HepG2 (cell line): ENCODE measurements around the gene IMPDH1. TPM values are rescaled to one million over a fixed set of nuclear protein-coding genes. Genes with fewer than 3 reads are reported as not detected.

Experiments
- DR1 ChIP-seq: sonication (generic); formaldehyde crosslinking; IDR thresholded peaks from 2 replicates; pipeline ENCODE4 v1.8.0; 2021; ENCODE audit warnings: mild to moderate bottlenecking, missing genetic modification reagents, inconsistent platforms
- HNRNPL ChIP-seq: fragments of 200-400 bp; formaldehyde crosslinking; IDR thresholded peaks from 2 replicates; pipeline ENCODE4 v1.6.1; 2017; ENCODE audit warnings: mild to moderate bottlenecking, low read depth, low read length
- IKZF5 ChIP-seq: IDR thresholded peaks from 2 replicates; pipeline ENCODE4 v1.6.1; 2018; ENCODE audit warnings: missing genetic modification reagents, mild to moderate bottlenecking, missing compliant biosample characterization
- NFKBIZ ChIP-seq: IDR thresholded peaks from 2 replicates; pipeline ENCODE4 v1.6.1; 2018; ENCODE audit warnings: missing genetic modification reagents, missing compliant biosample characterization
- POLR2AphosphoS5 ChIP-seq: IDR thresholded peaks from 2 replicates; pipeline ENCODE4 v1.6.1; 2012; ENCODE audit warnings: low read depth, low read length
- POLR2G ChIP-seq: fragments of 200-400 bp; formaldehyde crosslinking; IDR thresholded peaks from 2 replicates; pipeline ENCODE4 v1.6.1; 2018; ENCODE audit warnings: mild to moderate bottlenecking, low read depth, low read length, moderate library complexity
- RELA ChIP-seq: sonication (generic); formaldehyde crosslinking; IDR thresholded peaks from 2 replicates; pipeline ENCODE4 v1.4.0; 2020; ENCODE audit warnings: missing genetic modification reagents
- SSRP1 ChIP-seq: IDR thresholded peaks from 2 replicates; pipeline ENCODE4 v1.6.1; 2016; ENCODE audit warnings: control low read depth
- XBP1 ChIP-seq: sonication (generic); formaldehyde crosslinking; IDR thresholded peaks from 2 replicates; pipeline ENCODE4 v1.5.0; 2020; ENCODE audit warnings: missing genetic modification reagents
- ZBTB43 ChIP-seq: sonication (generic); formaldehyde crosslinking; conservative IDR thresholded peaks from 2 replicates; pipeline ENCODE4 v1.4.0; 2020; ENCODE audit warnings: missing genetic modification reagents
- ZFP82 ChIP-seq: sonication (generic); formaldehyde crosslinking; IDR thresholded peaks from 2 replicates; pipeline ENCODE4 v1.5.1; 2020; ENCODE audit warnings: mild to moderate bottlenecking, missing genetic modification reagents, borderline replicate concordance
- ZNF224 ChIP-seq: sonication (generic); formaldehyde crosslinking; IDR thresholded peaks from 2 replicates; pipeline ENCODE4 v1.5.0; 2020; ENCODE audit warnings: mild to moderate bottlenecking, missing genetic modification reagents
- ZNF33B ChIP-seq: sonication (generic); formaldehyde crosslinking; IDR thresholded peaks from 2 replicates; pipeline ENCODE4 v1.5.1; 2020; ENCODE audit warnings: mild to moderate bottlenecking, missing genetic modification reagents
- ZNF430 ChIP-seq: sonication (generic); formaldehyde crosslinking; IDR thresholded peaks from 2 replicates; pipeline ENCODE4 v1.9.0; 2021; ENCODE audit warnings: mild to moderate bottlenecking, missing genetic modification reagents
- ZNF44 ChIP-seq: sonication (generic); formaldehyde crosslinking; IDR thresholded peaks from 2 replicates; pipeline ENCODE4 v1.5.1; 2020; ENCODE audit warnings: mild to moderate bottlenecking, missing genetic modification reagents
- polyA plus RNA-seq, 8 experiments: library from polyadenylated mRNA; depleted of rRNA in 3 of 8; stranded (reverse) in 7 of 8; unstranded in 1 of 8; fragments of >200 nt; fragmentation: Illumina TruSeq in 4 of 8; extraction: Trizol in 4 of 8; gene quantifications; 2 replicates each; pipeline versions ENCODE4 v1.2.1 to v1.2.3, GENCODE V29; 2011 to 2016; ENCODE audit warnings: low read depth in 4 of 8, missing spikeins in 1 of 8, mixed read lengths in 1 of 8; ENCODE audit not compliant: insufficient read depth in 1 of 8
- total RNA-seq, 5 experiments: library from RNA; depleted of rRNA; stranded (reverse); fragments of >200 nt; fragmentation: Illumina TruSeq; extraction: Trizol; gene quantifications; 2 replicates each; pipeline ENCODE4 v1.2.3, GENCODE V29; 2016; ENCODE audit warnings: low read depth in 1 of 5
- TF ChIP-seq, protein P1 (sequence below): sonication (generic); formaldehyde crosslinking; IDR thresholded peaks from 2 replicates; pipeline ENCODE4 v1.4.0; 2020; ENCODE audit warnings: missing genetic modification reagents, mild to moderate bottlenecking, borderline replicate concordance
- TF ChIP-seq, protein P2 (sequence below): fragments of 450-650 bp; IDR thresholded peaks from 2 replicates; pipeline ENCODE4 v1.6.1; 2017
- TF ChIP-seq, protein P3 (sequence below): sonication (generic); formaldehyde crosslinking; IDR thresholded peaks from 2 replicates; pipeline ENCODE4 v1.4.0; 2020; ENCODE audit warnings: missing genetic modification reagents; ENCODE audit errors: not compliant biosample characterization
- TF ChIP-seq, protein P4 (sequence below): sonication (generic); formaldehyde crosslinking; conservative IDR thresholded peaks from 2 replicates; pipeline ENCODE4 v1.4.0; 2020; ENCODE audit warnings: missing genetic modification reagents

IMPDH1 gene
- total and polyA plus RNA-seq, 2 of the 13 experiments (the other 11 are each of a cell fraction or from before 2014, with no cell fraction given), result 22.8 to 34.0 TPM

DNA sequence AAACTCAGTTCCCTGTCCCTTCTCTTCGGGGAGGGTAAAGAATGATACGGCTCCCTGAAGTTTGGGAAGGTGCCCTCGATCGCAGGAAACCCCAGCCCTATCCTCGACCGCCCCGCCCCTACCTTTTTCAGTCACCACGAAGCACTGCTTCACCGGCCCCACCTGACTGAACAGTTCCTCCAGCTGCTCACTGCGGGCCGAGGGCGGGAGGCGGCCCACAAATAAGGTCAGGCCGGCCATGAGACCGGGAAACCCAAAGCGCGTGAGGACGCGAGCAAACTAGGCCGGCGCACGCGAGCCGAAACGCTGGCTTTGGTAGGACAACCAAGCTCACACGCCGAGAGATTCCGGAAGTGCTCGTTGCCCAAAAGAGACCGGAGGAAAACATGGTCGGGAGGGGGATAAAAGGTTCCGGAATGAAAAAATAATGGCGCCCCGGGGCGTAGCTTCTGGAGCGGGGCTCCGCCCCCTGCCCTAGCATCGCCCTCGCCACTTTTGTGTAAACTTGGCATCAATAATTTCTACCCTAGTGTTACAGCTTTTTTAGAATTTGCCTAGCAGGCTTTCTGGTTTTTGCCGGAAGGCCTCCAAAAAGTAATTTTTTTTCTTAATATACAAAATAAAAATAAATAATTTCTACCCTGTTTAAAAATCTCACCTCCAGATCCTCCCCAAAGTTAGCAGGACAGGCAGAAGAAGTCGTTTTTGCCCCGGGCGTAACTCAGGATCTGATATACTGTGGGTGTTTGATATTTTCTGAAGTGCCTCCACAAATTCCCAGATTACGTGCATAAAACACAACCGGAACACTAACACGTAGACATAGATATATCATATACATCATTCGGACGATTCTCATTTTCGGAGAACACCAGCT lies 66.0 kb downstream of the IMPDH1 start, which contains the start of gene RBM28 (continued):
- TF ChIP-seq, protein P1, sequence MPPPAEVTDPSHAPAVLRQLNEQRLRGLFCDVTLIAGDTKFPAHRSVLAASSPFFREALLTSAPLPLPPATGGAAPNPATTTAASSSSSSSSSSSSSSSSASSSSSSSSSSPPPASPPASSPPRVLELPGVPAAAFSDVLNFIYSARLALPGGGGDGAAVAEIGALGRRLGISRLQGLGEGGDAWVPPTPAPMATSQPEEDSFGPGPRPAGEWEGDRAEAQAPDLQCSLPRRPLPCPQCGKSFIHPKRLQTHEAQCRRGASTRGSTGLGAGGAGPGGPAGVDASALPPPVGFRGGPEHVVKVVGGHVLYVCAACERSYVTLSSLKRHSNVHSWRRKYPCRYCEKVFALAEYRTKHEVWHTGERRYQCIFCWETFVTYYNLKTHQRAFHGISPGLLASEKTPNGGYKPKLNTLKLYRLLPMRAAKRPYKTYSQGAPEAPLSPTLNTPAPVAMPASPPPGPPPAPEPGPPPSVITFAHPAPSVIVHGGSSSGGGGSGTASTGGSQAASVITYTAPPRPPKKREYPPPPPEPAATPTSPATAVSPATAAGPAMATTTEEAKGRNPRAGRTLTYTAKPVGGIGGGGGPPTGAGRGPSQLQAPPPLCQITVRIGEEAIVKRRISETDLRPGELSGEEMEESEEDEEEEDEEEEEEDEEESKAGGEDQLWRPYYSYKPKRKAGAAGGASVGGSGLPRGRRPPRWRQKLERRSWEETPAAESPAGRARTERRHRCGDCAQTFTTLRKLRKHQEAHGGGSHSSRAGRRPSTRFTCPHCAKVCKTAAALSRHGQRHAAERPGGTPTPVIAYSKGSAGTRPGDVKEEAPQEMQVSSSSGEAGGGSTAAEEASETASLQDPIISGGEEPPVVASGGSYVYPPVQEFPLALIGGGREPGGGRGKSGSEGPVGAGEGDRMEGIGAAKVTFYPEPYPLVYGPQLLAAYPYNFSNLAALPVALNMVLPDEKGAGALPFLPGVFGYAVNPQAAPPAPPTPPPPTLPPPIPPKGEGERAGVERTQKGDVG, result peak; percentile 95; the same call in 1 of the 2 replicates
- TF ChIP-seq, protein P2, sequence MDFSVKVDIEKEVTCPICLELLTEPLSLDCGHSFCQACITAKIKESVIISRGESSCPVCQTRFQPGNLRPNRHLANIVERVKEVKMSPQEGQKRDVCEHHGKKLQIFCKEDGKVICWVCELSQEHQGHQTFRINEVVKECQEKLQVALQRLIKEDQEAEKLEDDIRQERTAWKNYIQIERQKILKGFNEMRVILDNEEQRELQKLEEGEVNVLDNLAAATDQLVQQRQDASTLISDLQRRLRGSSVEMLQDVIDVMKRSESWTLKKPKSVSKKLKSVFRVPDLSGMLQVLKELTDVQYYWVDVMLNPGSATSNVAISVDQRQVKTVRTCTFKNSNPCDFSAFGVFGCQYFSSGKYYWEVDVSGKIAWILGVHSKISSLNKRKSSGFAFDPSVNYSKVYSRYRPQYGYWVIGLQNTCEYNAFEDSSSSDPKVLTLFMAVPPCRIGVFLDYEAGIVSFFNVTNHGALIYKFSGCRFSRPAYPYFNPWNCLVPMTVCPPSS, result no peak
- 0 out of 2 replicates have a peak, but pooled peaks have one; percentile 23 for TF ChIP-seq RELA (CRISPR knock-in tag)
- peak; percentile 99 for TF ChIP-seq ZNF44 (CRISPR knock-in tag)
- peak; percentile 90 for TF ChIP-seq DR1
- TF ChIP-seq HNRNPL, result 0 out of 2 replicates have a peak, but pooled peaks have one; percentile 31
- TF ChIP-seq ZNF430 (CRISPR knock-in tag), result peak; percentile 98
- TF ChIP-seq XBP1, result peak; percentile 91; the same call in 1 of the 2 replicates
- TF ChIP-seq SSRP1 (CRISPR knock-in tag), result no peak
- TF ChIP-seq, protein P3, sequence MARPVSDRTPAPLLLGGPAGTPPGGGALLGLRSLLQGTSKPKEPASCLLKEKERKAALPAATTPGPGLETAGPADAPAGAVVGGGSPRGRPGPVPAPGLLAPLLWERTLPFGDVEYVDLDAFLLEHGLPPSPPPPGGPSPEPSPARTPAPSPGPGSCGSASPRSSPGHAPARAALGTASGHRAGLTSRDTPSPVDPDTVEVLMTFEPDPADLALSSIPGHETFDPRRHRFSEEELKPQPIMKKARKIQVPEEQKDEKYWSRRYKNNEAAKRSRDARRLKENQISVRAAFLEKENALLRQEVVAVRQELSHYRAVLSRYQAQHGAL, result peak; percentile 85
- peak; percentile 95 for TF ChIP-seq ZFP82 (CRISPR knock-in tag)
- TF ChIP-seq IKZF5 (CRISPR knock-in tag), result peak; percentile 99
- peak; percentile 100 for TF ChIP-seq ZNF224 (CRISPR knock-in tag)
- TF ChIP-seq POLR2AphosphoS5, result peak; percentile 94
- peak; percentile 96 for TF ChIP-seq POLR2G
- TF ChIP-seq ZBTB43 (CRISPR knock-in tag), result peak; percentile 96
- TF ChIP-seq NFKBIZ (CRISPR knock-in tag), result peak; percentile 97
- peak; percentile 100 for TF ChIP-seq ZNF33B (CRISPR knock-in tag)
- TF ChIP-seq, protein P4, sequence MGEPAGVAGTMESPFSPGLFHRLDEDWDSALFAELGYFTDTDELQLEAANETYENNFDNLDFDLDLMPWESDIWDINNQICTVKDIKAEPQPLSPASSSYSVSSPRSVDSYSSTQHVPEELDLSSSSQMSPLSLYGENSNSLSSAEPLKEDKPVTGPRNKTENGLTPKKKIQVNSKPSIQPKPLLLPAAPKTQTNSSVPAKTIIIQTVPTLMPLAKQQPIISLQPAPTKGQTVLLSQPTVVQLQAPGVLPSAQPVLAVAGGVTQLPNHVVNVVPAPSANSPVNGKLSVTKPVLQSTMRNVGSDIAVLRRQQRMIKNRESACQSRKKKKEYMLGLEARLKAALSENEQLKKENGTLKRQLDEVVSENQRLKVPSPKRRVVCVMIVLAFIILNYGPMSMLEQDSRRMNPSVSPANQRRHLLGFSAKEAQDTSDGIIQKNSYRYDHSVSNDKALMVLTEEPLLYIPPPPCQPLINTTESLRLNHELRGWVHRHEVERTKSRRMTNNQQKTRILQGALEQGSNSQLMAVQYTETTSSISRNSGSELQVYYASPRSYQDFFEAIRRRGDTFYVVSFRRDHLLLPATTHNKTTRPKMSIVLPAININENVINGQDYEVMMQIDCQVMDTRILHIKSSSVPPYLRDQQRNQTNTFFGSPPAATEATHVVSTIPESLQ (CRISPR knock-in tag), result no peak; the same call in 1 of the 2 replicates
